HepG2 (cell line): ENCODE results near the gene ZDHHC18. TPM values are rescaled to one million over a fixed set of nuclear protein-coding genes. Genes with fewer than 3 reads are reported as not detected.

Source experiments
- ARID5B ChIP-seq: IDR thresholded peaks from 2 replicates; pipeline ENCODE4 v1.4.0; 2020; ENCODE audit warnings: mild to moderate bottlenecking, missing genetic modification reagents
- ATF2 ChIP-seq: sonication (generic); formaldehyde crosslinking; IDR thresholded peaks from 2 replicates; pipeline ENCODE4 v1.4.0; 2020; ENCODE audit warnings: missing genetic modification reagents
- FOXP4 ChIP-seq: sonication (generic); formaldehyde crosslinking; IDR thresholded peaks from 2 replicates; pipeline ENCODE4 v1.4.0; 2020; ENCODE audit warnings: missing genetic modification reagents
- MBNL3 ChIP-seq: fragments of 250-450 bp; sonication (Bioruptor Pico); conservative IDR thresholded peaks from 2 replicates; pipeline ENCODE4 v1.8.0; 2022; ENCODE audit warnings: mild to moderate bottlenecking, inconsistent platforms
- MXD1 ChIP-seq: sonication (generic); formaldehyde crosslinking; IDR thresholded peaks from 2 replicates; pipeline ENCODE4 v1.4.0; 2020; ENCODE audit warnings: mild to moderate bottlenecking, missing genetic modification reagents
- MXD4 ChIP-seq: IDR thresholded peaks from 2 replicates; pipeline ENCODE4 v1.6.1; 2016; ENCODE audit warnings: mild to moderate bottlenecking, missing biosample characterization, missing genetic modification reagents
- NFE2L1 ChIP-seq: sonication (generic); formaldehyde crosslinking; IDR thresholded peaks from 2 replicates; pipeline ENCODE4 v1.4.0; 2020; ENCODE audit warnings: missing genetic modification reagents, mild to moderate bottlenecking, borderline replicate concordance
- RELA ChIP-seq: sonication (generic); formaldehyde crosslinking; IDR thresholded peaks from 2 replicates; pipeline ENCODE4 v1.4.0; 2020; ENCODE audit warnings: missing genetic modification reagents
- TP53 ChIP-seq: sonication (generic); formaldehyde crosslinking; conservative IDR thresholded peaks from 2 replicates; pipeline ENCODE4 v1.4.0; 2020; ENCODE audit warnings: missing genetic modification reagents
- ZBTB7A ChIP-seq: sonication (generic); formaldehyde crosslinking; IDR thresholded peaks from 2 replicates; pipeline ENCODE4 v1.8.0; 2022; ENCODE audit warnings: mild to moderate bottlenecking, missing genetic modification reagents
- ZGPAT ChIP-seq: IDR thresholded peaks from 2 replicates; pipeline ENCODE4 v1.6.1; 2016; ENCODE audit warnings: mild to moderate bottlenecking
- ZMYM2 ChIP-seq: sonication (generic); formaldehyde crosslinking; IDR thresholded peaks from 2 replicates; pipeline ENCODE4 v1.8.0; 2022; ENCODE audit warnings: mild to moderate bottlenecking, missing genetic modification reagents
- ZNF205 ChIP-seq: IDR thresholded peaks from 2 replicates; pipeline ENCODE4 v1.6.1; 2018; ENCODE audit warnings: missing biosample characterization, missing genetic modification reagents
- ZNF225 ChIP-seq: sonication (generic); formaldehyde crosslinking; IDR thresholded peaks from 2 replicates; pipeline ENCODE4 v1.4.0; 2020; ENCODE audit warnings: mild to moderate bottlenecking, missing genetic modification reagents
- ZNF280B ChIP-seq: sonication (generic); formaldehyde crosslinking; IDR thresholded peaks from 2 replicates; pipeline ENCODE4 v1.5.0; 2020; ENCODE audit warnings: missing genetic modification reagents, mild to moderate bottlenecking, borderline replicate concordance
- ZNF790 ChIP-seq: sonication (generic); formaldehyde crosslinking; IDR thresholded peaks from 2 replicates; pipeline ENCODE4 v1.8.0; 2022; ENCODE audit warnings: missing genetic modification reagents, mild to moderate bottlenecking, borderline replicate concordance
- ZNF878 ChIP-seq: sonication (generic); formaldehyde crosslinking; IDR thresholded peaks from 2 replicates; pipeline ENCODE4 v1.8.1; 2023; ENCODE audit warnings: mild to moderate bottlenecking, missing genetic modification reagents, moderate library complexity
- polyA plus RNA-seq, 8 experiments: library from polyadenylated mRNA; depleted of rRNA in 3 of 8; stranded (reverse) in 7 of 8; unstranded in 1 of 8; fragments of >200 nt; fragmentation: Illumina TruSeq in 4 of 8; extraction: Trizol in 4 of 8; gene quantifications; 2 replicates each; pipeline versions ENCODE4 v1.2.1 to v1.2.3, GENCODE V29; 2011 to 2016; ENCODE audit warnings: low read depth in 4 of 8, missing spikeins in 1 of 8, mixed read lengths in 1 of 8; ENCODE audit not compliant: insufficient read depth in 1 of 8
- total RNA-seq, 5 experiments: library from RNA; depleted of rRNA; stranded (reverse); fragments of >200 nt; fragmentation: Illumina TruSeq; extraction: Trizol; gene quantifications; 2 replicates each; pipeline ENCODE4 v1.2.3, GENCODE V29; 2016; ENCODE audit warnings: low read depth in 1 of 5

ZDHHC18 gene
- total and polyA plus RNA-seq, 2 of the 13 experiments (the other 11 are each of a cell fraction or from before 2014, with no cell fraction given) = 13.2 to 35.3 TPM

- TF ChIP-seq FOXP4 (peak; percentile 39; the same call in 1 of the 2 replicates), ZGPAT (peak; percentile 89), ARID5B (CRISPR knock-in tag) (no peak; the same call in 1 of the 2 replicates), ZNF225 (CRISPR knock-in tag) (no peak), ZBTB7A (CRISPR knock-in tag) (no peak; the same call in 1 of the 2 replicates), TP53 (CRISPR knock-in tag) (0 out of 2 replicates have a peak, but pooled peaks have one; percentile 57), MXD4 (CRISPR knock-in tag) (peak; percentile 58; the same call in 1 of the 2 replicates), MBNL3 (CRISPR knock-in tag) (no peak), ZNF878 (peak; percentile 96), ZNF790 (no peak), MXD1 (CRISPR knock-in tag) (peak; percentile 74), RELA (CRISPR knock-in tag) (no peak), ZNF205 (CRISPR knock-in tag) (no peak), ZMYM2 (no peak), ATF2 (CRISPR knock-in tag) (no peak; the same call in 1 of the 2 replicates), NFE2L1 (CRISPR knock-in tag) (no peak), ZNF280B (CRISPR knock-in tag) (no peak)
Measured at GRCh38 chr1:26864610-26865480, 38.4 kb downstream of the ZDHHC18 start (continued).
